NCI-H2227 (cell line): ENCODE results near the gene FOXQ1.
"Not testable (repeated sequence)": the region's sequence is repeated elsewhere in the genome, so short reads cannot be mapped to it uniquely, and the experiment has no call there.

Experiments used
- DNase-seq: peaks from one replicate; lab custom pipeline; 2025; ENCODE audit not compliant: unreplicated experiment; lab: John Stamatoyannopoulos, UW

Gene FOXQ1

DNA sequence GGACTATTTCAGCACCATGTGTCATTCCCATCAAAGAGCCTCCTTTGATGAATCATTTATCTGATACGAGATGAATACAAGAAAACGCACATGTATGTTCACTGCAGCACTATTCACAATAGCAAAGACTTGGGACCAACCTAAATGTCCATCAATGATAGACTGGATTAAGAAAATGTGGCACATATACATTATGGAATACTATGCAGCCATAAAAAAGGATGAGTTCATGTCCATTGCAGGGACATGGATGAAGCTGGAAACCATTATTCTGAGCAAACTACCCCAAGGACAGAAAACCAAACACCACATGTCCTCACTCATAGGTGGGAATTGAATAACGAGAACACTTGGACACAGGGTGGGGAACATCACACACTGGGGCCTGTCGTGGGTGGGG lies 49.8 kb downstream of the FOXQ1 start:
- not testable (repeated sequence) for DNase-seq

DNA sequence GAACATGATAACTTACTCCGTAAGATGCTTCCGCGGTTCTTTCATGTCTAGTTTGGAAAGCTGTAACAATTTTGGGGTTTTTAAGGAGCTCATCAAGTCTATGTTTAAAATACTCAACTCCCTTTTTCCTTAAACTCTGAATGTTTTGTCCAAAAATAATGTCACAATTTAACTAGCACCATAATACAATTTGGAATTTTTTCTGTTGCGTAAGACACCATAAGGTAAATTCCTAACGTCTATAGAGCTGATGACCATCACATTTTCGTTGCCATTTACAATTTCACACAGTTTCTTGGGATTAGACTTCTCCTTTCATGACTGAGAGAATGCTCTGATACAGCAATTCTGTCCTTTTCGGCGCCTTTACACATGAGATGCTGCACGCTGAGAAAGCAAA lies 50.7 kb downstream of the FOXQ1 start:
- DNase-seq, result no peak

GRCh38 chr6:1363298-1363697 lies 51.4 kb downstream of the FOXQ1 start:
- no peak for DNase-seq

GRCh38 chr6:1363729-1364572 lies 52.1 kb downstream of the FOXQ1 start:
- DNase-seq, result no peak
